ENCODE measurements around the gene DBF4.
"Not testable (repeated sequence)": the region's sequence is repeated elsewhere in the genome, so short reads cannot be mapped to it uniquely, and the experiment has no call there.

DBF4 gene

GRCh38 chr7:87876040-87876868 is at the start of gene DBF4, which contains the start of gene SLC25A40:
DBF4 (plus strand) TSS chr7:87876493; CDS start chr7:87876733, 240 bp downstream.
SLC25A40 (minus strand) TSS chr7:87876360; CDS start chr7:87858727, 17,633 bp downstream.
- peak; percentile 92 to 94 for DNase-seq (ENCODE audit: extremely low read depth in 1 of 2, low read depth in 1 of 2)

GRCh38 chr7:87828383-87828782 is 47.9 kb upstream of the DBF4 start:
- DNase-seq (ENCODE audit: extremely low read depth in 1 of 2, low read depth in 1 of 2), result not testable (repeated sequence)

GRCh38 chr7:87831097-87831496 is 45.2 kb upstream of the DBF4 start:
- no peak for DNase-seq (ENCODE audit: extremely low read depth in 1 of 2, low read depth in 1 of 2)

GRCh38 chr7:87833130-87833529 is 43.2 kb upstream of the DBF4 start:
- DNase-seq (ENCODE audit: extremely low read depth in 1 of 2, low read depth in 1 of 2), result no peak

GRCh38 chr7:87837597-87837996 is 38.7 kb upstream of the DBF4 start:
- DNase-seq (ENCODE audit: extremely low read depth in 1 of 2, low read depth in 1 of 2), result no peak

- DNase-seq (ENCODE audit: extremely low read depth in 1 of 2, low read depth in 1 of 2), result no peak
Measured at GRCh38 chr7:87850836-87851593, 25.3 kb upstream of the DBF4 start.

GRCh38 chr7:87852306-87852705 is 24.0 kb upstream of the DBF4 start:
- DNase-seq (ENCODE audit: extremely low read depth in 1 of 2, low read depth in 1 of 2), result no peak

GRCh38 chr7:87853237-87853864 is 22.9 kb upstream of the DBF4 start:
- DNase-seq (ENCODE audit: extremely low read depth in 1 of 2, low read depth in 1 of 2), result no peak

- DNase-seq (ENCODE audit: extremely low read depth in 1 of 2, low read depth in 1 of 2), result no peak
Measured at GRCh38 chr7:87858417-87859100, 17.7 kb upstream of the DBF4 start.

GRCh38 chr7:87866089-87866488 is 10.2 kb upstream of the DBF4 start:
- DNase-seq (ENCODE audit: extremely low read depth in 1 of 2, low read depth in 1 of 2), result no peak

GRCh38 chr7:87866533-87866932 is 9.8 kb upstream of the DBF4 start:
- not testable (repeated sequence) for DNase-seq (ENCODE audit: extremely low read depth in 1 of 2, low read depth in 1 of 2)

- DNase-seq (ENCODE audit: extremely low read depth in 1 of 2, low read depth in 1 of 2), result no peak
Measured at GRCh38 chr7:87870471-87870870, 5.8 kb upstream of the DBF4 start.

GRCh38 chr7:87872346-87872745 is 3.9 kb upstream of the DBF4 start:
- no peak for DNase-seq (ENCODE audit: extremely low read depth in 1 of 2, low read depth in 1 of 2)

GRCh38 chr7:87873328-87873727 is 3.0 kb upstream of the DBF4 start:
- DNase-seq (ENCODE audit: extremely low read depth in 1 of 2, low read depth in 1 of 2), result not testable (repeated sequence)

- no peak for DNase-seq (ENCODE audit: extremely low read depth in 1 of 2, low read depth in 1 of 2)
Measured at GRCh38 chr7:87874066-87874465, 2.2 kb upstream of the DBF4 start.

- DNase-seq (ENCODE audit: extremely low read depth in 1 of 2, low read depth in 1 of 2), result peak in 1 of 2 donors; percentile 3
Measured at GRCh38 chr7:87875151-87876039, 898 bp upstream of the DBF4 start.

- peak; percentile 22 to 26 for DNase-seq (ENCODE audit: extremely low read depth in 1 of 2, low read depth in 1 of 2)
Measured at GRCh38 chr7:87876869-87877234, 559 bp downstream of the DBF4 start.

GRCh38 chr7:87877366-87878040 is 1.2 kb downstream of the DBF4 start:
- DNase-seq (ENCODE audit: extremely low read depth in 1 of 2, low read depth in 1 of 2), result no peak

GRCh38 chr7:87878208-87878735 is 2.0 kb downstream of the DBF4 start:
- no peak for DNase-seq (ENCODE audit: extremely low read depth in 1 of 2, low read depth in 1 of 2)

Measured in stimulated activated CD8-positive, alpha-beta memory T cell treated with anti-CD3 and anti-CD28 coated beads, Interleukin-7, amount 100 ng/mL, for 48 hours (primary cell).